ENCODE measurements around the gene FURIN. TPM values are rescaled to one million over a fixed set of nuclear protein-coding genes. Genes with fewer than 3 reads are reported as not detected.
A peak's percentile ranks its signal among the peaks of the same experiment; 100 is the strongest.

Gene FURIN
- total RNA-seq, 1 donor from 2014 or later: 143 TPM

DNA sequence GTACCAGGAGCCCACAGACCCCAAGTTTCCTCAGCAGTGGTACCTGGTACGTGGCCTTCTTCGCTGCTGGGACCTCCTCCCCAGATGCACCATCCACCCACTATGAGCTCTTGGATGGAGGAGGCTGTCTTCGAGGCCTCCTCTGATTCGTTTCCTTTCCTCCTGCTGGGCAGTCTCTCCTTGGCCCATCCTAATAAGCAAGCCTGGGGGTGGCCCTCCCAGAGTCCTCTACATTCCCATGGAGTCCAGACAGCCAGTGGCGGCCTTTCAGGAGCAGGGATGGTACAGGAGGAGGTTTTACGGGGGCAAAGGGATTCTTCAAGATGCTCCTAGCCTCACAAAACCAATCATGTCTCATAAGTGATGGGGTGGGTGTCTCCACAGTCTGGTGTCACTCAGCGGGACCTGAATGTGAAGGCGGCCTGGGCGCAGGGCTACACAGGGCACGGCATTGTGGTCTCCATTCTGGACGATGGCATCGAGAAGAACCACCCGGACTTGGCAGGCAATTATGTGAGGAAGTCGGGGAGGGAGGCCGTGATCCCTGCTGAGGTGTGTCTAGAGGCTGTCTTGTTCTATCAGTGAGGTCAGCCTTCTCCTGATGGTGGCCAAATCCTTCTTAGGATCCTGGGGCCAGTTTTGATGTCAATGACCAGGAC, 8.3 kb downstream of the FURIN start:
- H3K27me3 Mint-ChIP-seq (ENCODE audit: unreplicated experiment): peaks cover 6% of the 10 kb centered on the region
- TF ChIP-seq, protein P1, sequence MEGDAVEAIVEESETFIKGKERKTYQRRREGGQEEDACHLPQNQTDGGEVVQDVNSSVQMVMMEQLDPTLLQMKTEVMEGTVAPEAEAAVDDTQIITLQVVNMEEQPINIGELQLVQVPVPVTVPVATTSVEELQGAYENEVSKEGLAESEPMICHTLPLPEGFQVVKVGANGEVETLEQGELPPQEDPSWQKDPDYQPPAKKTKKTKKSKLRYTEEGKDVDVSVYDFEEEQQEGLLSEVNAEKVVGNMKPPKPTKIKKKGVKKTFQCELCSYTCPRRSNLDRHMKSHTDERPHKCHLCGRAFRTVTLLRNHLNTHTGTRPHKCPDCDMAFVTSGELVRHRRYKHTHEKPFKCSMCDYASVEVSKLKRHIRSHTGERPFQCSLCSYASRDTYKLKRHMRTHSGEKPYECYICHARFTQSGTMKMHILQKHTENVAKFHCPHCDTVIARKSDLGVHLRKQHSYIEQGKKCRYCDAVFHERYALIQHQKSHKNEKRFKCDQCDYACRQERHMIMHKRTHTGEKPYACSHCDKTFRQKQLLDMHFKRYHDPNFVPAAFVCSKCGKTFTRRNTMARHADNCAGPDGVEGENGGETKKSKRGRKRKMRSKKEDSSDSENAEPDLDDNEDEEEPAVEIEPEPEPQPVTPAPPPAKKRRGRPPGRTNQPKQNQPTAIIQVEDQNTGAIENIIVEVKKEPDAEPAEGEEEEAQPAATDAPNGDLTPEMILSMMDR (IDR thresholded peaks at IDR 0.05; ENCODE audit: unreplicated experiment): no peak
- H3K36me3 Mint-ChIP-seq (ENCODE audit: low read depth, unreplicated experiment): peaks cover 27% of the 10 kb centered on the region
- H3K4me3 Mint-ChIP-seq (ENCODE audit: unreplicated experiment): no peak overlapping the region
- H3K4me1 Mint-ChIP-seq (ENCODE audit: unreplicated experiment): peaks cover 18% of the 10 kb centered on the region
- no peak for DNase-seq (ENCODE audit: low spot score)
- H3K27ac Mint-ChIP-seq (ENCODE audit: unreplicated experiment): no peak overlapping the region
- H3K9me3 Mint-ChIP-seq (ENCODE audit: unreplicated experiment): no peaks in the 10 kb centered on the region

DNA sequence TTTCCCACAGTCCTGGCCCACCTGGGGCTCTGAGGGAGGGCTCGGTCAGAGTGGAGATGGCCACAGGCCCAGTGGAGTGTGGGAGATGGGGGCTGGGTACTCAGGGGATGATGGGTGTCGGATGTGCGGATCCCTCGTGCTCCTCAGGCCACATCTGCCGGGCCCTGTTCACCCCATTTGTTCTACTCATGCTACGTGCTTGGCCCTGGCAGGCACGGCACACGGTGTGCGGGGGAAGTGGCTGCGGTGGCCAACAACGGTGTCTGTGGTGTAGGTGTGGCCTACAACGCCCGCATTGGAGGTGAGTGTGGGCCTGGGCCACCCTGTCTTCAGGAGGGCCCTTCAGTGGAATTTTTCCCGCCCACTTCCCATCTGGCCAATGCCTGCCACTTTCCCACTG, 8.9 kb downstream of the FURIN start:
- TF ChIP-seq, protein P1 (IDR thresholded peaks at IDR 0.05; ENCODE audit: unreplicated experiment): no peak
- Mint-ChIP-seq H3K9me3 (ENCODE audit: unreplicated experiment) (no peaks in the 10 kb centered on the region), H3K36me3 (ENCODE audit: low read depth, unreplicated experiment) (peaks cover 25% of the 10 kb centered on the region), H3K4me1 (ENCODE audit: unreplicated experiment) (peaks cover 17% of the 10 kb centered on the region), H3K4me3 (ENCODE audit: unreplicated experiment) (no peak overlapping the region), H3K27ac (ENCODE audit: unreplicated experiment) (no peak overlapping the region), H3K27me3 (ENCODE audit: unreplicated experiment) (peaks cover 5% of the 10 kb centered on the region)
- DNase-seq (ENCODE audit: low spot score): no peak

DNA sequence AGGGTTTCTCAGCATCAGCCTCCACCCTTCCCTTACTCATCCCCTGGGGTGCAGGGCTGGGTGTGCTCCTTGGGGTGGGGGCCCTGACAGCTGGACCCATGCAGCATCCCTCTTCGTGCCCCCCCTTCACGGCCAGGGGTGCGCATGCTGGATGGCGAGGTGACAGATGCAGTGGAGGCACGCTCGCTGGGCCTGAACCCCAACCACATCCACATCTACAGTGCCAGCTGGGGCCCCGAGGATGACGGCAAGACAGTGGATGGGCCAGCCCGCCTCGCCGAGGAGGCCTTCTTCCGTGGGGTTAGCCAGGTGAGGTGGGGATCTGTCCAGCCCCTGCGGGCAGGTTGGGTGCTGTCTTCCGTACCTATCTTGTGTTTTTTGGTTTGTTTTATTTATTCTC, 9.6 kb downstream of the FURIN start:
- Mint-ChIP-seq H3K4me1 (ENCODE audit: unreplicated experiment) (peaks cover 10% of the 10 kb centered on the region), H3K9me3 (ENCODE audit: unreplicated experiment) (no peaks in the 10 kb centered on the region), H3K27me3 (ENCODE audit: unreplicated experiment) (peaks cover 3% of the 10 kb centered on the region), H3K27ac (ENCODE audit: unreplicated experiment) (no peak overlapping the region), H3K36me3 (ENCODE audit: low read depth, unreplicated experiment) (peaks cover 23% of the 10 kb centered on the region), H3K4me3 (ENCODE audit: unreplicated experiment) (peak overlapping the region; percentile 59)
- DNase-seq (ENCODE audit: low spot score): no peak
- TF ChIP-seq, protein P1 (IDR thresholded peaks at IDR 0.05; ENCODE audit: unreplicated experiment): no peak

DNA sequence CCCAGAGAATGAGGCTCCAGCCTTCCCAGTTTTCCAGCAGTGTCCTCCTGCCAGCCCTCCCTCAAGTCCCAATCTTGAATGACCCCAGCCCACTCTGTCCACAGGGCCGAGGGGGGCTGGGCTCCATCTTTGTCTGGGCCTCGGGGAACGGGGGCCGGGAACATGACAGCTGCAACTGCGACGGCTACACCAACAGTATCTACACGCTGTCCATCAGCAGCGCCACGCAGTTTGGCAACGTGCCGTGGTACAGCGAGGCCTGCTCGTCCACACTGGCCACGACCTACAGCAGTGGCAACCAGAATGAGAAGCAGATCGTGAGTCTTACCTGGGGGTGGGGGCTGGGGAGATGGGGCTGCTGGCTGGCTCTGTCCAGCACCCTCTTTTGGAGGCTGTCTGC, 10.3 kb downstream of the FURIN start:
- no peak for DNase-seq (ENCODE audit: low spot score)
- Mint-ChIP-seq H3K4me1 (ENCODE audit: unreplicated experiment) (peaks cover 8% of the 10 kb centered on the region), H3K27ac (ENCODE audit: unreplicated experiment) (no peak overlapping the region), H3K4me3 (ENCODE audit: unreplicated experiment) (no peak overlapping the region), H3K27me3 (ENCODE audit: unreplicated experiment) (peaks cover 3% of the 10 kb centered on the region), H3K36me3 (ENCODE audit: low read depth, unreplicated experiment) (peaks cover 23% of the 10 kb centered on the region), H3K9me3 (ENCODE audit: unreplicated experiment) (no peaks in the 10 kb centered on the region)
- TF ChIP-seq, protein P1 (IDR thresholded peaks at IDR 0.05; ENCODE audit: unreplicated experiment): no peak

DNA sequence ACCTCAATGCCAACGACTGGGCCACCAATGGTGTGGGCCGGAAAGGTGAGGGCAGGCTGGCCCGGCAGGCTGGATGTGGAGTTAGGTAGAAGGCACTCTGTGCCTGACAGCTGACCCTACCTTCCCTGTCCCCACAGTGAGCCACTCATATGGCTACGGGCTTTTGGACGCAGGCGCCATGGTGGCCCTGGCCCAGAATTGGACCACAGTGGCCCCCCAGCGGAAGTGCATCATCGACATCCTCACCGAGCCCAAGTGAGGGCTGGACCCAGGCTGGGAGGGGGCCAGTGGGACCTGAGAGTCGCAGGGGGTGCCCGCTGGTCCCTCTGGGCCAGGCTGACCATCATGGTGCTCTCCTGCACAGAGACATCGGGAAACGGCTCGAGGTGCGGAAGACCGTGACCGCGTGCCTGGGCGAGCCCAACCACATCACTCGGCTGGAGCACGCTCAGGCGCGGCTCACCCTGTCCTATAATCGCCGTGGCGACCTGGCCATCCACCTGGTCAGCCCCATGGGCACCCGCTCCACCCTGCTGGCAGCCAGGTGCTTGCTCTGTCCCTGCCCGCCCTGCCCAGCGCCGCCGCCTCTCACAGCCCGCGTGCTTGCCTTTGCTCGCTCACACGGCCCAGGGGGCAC, 11.5 kb downstream of the FURIN start:
- peaks cover 3% of the 10 kb centered on the region for H3K27me3 Mint-ChIP-seq (ENCODE audit: unreplicated experiment)
- H3K4me3 Mint-ChIP-seq (ENCODE audit: unreplicated experiment): no peak overlapping the region
- peaks cover 9% of the 10 kb centered on the region for H3K4me1 Mint-ChIP-seq (ENCODE audit: unreplicated experiment)
- peaks cover 23% of the 10 kb centered on the region for H3K36me3 Mint-ChIP-seq (ENCODE audit: low read depth, unreplicated experiment)
- no peaks in the 10 kb centered on the region for H3K9me3 Mint-ChIP-seq (ENCODE audit: unreplicated experiment)
- DNase-seq (ENCODE audit: low spot score): no peak
- no peak overlapping the region for H3K27ac Mint-ChIP-seq (ENCODE audit: unreplicated experiment)
- TF ChIP-seq, protein P1 (IDR thresholded peaks at IDR 0.05; ENCODE audit: unreplicated experiment): no peak
